GM18861 (cell line): ENCODE results near the gene SFT2D1.

Source experiments
- ATAC-seq: cut with Tn5 transposase; IDR thresholded peaks from one replicate; pipeline ENCODE4 v1.9.1; 2021; ENCODE audit not compliant: unreplicated experiment

SFT2D1 gene

DNA sequence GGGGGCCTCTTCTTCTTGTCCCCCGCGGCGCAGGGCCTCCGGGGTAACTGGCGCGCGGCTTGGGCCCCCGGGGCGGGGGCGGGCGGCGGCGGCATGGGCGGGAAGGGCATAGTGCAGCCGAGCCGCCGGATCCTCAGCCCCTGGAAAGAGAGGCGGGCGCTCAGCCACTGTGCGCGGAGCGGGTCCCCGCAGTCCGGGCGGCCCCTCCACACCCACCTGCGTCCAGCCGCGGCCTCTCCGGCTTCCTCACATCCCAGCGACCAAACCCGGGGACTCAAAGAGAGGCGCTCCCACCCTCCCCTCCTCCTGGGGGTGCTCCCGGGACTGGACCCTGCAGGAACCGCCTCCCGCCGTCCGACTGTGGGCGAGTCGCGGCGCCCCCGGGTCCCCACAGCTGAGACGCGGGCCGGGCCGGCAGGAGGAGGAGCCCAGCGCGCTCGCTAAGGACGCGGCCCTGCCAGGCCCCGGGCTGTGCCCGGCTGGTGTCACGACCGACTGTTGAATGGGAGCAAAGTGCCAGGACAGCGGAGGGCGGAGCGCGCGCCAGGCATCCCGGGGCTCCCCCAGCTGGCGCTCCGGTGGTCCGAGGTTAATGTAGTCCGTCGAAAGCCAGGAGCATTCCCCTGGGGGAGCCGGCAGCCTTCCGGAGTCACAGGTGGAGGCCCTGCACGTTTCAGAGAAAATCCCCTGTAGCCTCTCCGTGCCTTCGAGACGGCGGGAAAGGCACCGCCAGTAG lies 34.1 kb downstream of the SFT2D1 start, which contains the start of gene PRR18:
PRR18 (minus strand) TSS at position 360 of the 736 bp plus-strand sequence; CDS start at position 110, 250 bp downstream.
- ATAC-seq, result peak; percentile 49

DNA sequence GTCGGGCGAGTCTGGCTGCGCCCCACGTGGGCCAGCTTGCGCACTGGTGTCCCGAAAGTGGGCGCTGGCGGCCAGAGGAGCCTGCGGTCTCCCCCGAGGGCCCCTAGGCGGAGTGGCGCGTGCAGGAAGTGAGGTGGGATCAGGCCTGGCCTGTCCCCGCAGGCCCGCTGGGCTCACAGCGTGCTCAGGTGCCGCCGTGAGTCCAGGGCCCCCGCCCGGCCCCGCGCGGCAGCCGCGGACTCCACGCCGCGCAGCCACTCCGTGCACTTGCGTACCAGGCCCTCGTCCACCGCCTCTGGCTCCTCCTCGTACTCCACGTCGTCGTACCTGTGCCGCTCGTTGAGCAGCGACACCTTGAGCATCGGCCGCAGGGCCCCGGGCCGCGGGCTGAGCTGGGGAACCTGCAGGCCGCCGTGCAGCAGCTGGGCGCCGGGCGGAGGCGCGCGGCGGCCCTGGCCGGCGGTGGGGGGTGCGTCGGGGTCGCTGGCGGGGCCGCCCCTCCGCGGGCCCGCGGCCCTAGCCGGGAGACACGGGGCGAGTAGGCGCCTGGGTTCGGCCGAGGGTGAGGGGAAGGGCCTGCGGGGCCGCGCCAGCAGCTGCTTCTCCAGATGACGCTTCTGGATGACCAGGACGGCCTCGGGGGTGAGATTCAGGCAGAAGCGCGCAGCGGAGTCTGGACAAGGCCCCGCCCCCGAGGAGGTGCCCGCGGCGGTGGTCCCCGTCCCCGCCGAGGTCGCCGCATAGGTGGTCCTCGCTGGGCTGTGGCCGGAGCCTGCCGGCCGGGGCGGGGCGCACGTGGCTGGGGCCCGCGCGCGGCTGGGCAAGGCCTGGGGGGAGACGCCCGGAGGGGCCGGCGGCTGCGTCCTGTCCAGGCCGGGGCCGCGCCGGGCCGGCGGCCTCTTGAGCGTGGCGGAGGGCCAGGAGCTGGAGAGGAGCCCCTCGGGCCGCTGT lies 35.0 kb downstream of the SFT2D1 start:
- ATAC-seq, result no peak

DNA sequence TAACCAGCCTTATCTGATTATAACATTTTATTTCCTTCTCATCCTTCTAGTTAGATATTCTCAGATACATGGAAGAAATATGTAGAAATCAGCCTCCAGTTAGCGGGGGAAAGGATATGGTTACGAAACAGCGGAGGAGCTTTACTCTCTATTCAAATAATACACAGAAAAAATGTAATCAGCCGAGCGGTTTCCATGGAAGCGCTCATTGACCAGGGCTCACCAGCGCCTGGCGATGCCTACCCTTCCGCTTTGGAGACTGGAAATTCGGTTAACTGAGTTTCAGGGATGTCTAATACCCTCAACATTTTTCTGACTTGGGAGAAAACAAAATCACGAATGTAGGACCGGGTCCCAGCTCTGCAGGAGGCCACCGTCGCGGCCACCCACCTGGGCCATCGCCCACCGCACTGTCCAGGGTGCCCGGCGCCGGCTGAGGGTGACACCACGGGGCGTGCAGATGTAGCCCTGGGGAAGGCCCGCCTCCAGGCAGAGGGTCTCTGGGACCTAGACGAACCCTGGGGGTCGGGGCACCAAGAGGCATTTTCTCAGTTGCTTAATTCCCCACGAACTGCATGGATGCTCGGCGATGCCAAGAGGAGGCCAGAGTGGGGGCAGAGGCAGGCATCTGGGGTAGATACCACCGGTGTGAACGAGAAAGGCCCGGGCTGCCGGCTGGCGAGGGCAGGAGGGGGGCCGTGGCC lies 35.8 kb downstream of the SFT2D1 start:
- no peak for ATAC-seq

DNA sequence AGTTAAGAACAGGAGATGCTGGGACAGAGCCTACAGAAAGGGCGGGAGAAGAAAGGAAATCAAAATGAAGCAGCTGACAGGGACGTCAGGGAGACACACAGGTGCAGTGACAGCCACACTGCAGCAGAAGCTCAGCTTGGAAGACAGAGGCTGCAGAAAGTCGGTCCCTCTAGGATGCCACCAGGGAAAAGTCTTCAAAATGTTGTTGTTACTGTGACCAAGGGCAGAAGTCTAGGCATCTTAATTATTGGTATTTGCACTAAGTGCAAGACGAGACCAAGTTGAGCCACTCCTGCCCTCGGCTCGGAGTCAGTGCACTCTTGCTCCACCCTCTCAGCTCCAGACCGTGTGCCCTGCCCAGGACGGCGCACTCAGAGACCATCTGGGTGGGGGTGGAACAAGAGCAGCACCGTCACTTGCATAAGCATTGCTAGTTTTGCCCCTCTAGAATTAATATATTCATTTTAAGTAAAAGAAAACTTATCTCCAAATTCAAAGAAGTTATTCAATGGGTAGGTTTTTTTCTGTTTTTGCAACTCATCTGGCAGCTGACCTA lies 36.7 kb downstream of the SFT2D1 start:
- no peak for ATAC-seq

DNA sequence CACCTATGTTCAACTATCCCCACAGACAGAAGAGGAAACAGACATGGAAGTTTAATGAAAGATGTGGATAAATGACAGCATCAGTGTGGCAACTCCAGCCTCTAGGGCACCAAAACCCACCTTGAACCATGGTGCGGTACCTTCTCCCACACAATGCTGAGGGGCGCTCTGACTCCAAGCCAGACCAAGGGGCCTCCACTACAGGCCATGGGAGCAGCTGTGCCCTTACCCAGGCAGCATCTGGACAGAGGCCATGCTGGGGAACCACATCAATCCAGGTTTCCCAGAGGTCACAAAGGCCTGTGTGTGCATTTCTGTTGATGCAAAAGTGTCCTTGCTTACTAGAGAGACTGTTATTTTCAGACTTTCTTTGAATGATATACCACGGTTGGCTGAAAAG lies 38.2 kb downstream of the SFT2D1 start:
- ATAC-seq, result no peak

DNA sequence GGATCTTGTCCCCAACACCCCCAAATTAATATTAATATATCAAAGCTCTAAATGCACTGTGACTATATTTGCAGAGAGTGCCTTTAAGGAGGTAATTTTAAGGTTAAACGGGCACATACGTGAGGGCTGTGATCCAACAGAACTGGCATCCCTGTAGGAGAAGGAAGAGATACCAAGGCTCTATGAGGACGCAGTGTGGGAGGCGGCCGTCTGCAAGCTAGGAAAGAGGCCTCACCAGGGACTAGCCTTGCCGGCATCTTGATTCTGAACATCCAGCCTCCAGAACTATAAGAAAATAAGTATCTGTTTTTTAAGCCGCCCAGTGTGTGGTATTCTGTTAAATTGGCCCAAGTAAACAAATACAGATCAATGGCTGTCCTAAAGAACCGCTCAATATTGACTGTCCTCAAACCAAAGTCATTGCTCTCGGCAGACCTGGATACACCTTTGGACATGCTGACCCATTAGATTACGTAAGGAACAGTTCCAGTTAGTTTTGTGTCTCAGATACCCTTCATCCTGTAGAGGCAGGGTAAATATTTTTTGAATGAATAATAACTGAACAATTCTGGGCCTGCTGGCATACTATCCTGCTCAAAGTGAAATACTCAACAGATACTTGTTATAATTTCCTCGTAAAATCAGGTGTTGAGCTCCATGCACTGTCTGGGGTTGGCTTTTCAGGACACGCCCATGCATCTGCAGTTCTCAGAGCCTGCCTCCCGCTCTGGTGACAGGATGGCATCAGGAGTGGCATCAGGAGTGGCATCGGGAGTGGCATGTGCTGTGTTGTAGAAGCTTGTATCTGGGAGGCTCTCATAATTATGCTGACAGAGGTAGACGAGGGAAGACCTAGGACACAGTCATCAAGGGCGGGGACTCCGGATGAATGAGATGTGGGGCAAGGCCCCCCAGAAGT lies 40.5 kb downstream of the SFT2D1 start:
- ATAC-seq, result no peak

DNA sequence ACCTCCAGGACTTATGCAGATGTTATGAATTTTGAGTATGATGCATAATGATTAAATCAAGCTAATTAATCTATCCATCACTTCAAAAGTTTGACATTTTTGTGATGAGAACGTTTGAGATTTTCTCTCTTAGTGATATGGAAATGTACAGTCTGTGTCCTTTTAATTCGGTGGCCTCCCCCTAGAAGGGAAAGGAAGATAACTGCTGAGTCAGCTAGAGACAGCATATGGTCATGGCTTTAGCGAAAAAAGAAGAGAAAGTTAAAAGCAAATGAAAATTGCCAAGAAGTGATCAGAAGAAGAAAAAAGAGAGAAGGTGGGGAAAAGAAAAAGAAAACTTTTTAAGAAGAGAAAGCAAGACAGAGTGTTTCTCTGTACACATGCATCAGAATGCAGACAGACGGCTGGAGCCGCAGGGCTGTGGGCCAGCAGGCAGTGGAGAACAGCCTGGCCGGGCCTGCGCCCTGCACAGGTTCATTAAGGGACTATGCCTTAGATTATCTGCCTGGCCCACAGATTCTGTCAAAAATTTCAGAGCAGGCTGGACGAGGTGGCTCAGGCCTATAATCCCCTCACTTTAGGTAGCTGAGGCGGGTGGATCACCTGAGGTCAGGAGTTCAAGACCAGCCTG lies 41.9 kb downstream of the SFT2D1 start:
- no peak for ATAC-seq

DNA sequence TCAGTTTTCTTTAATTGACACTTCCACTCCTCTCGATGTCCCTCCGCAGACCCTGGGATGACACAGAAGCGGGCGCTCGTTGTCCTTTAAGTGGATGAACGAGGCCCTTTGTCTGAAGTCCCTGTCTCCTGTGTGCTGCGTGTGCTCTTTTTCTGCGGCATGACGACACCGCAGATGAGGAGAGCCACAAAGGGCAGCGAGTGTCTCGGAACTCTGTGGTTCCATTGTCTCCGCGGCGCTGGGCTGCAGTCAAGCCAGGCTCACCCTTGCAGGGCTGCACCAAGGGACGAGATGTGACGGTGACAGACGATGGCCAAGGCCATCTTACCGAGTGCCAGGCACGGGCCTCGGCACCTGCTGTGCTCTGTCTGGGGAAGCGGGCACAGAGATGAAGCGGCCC lies 44.7 kb downstream of the SFT2D1 start:
- no peak for ATAC-seq

DNA sequence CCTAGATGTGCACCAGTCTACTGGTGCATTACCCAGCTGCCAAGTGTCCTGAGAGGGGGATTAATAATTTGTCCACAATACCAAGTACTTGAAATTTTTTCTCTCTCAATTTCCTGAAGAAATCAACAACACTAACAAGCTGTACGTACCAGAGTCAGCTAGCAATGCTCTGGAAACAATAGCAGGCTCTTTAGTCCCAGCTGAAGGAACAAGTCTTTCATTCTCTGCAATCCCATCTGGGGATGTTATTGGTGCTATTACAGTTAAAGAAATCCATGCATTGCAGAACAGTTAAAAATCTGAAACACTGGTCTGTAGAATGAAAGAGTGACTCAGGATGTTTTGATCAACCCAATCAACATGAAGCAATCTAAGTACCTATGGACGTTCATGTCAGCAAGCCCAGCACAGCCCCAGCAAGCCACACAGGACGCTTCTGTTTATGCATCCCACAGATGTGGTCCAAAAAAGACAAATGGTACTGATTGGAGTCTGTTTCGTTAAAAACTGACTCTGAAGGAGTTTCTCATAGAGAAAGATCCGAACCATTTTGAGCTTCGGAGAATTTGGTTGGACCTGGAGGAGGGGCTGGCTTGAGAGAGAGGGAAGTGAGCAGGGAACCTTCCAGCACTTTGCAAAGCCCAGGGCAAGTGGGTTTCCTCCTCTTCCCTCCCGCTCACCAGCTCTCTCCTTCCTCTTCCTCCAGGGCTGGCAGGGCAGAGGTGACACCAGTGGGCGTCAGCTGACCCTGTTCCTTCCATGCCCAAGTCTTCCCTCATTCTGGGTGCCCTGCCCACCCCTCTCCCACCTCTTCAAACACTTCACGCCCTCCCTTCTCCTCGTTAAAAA lies 46.1 kb downstream of the SFT2D1 start:
- no peak for ATAC-seq

DNA sequence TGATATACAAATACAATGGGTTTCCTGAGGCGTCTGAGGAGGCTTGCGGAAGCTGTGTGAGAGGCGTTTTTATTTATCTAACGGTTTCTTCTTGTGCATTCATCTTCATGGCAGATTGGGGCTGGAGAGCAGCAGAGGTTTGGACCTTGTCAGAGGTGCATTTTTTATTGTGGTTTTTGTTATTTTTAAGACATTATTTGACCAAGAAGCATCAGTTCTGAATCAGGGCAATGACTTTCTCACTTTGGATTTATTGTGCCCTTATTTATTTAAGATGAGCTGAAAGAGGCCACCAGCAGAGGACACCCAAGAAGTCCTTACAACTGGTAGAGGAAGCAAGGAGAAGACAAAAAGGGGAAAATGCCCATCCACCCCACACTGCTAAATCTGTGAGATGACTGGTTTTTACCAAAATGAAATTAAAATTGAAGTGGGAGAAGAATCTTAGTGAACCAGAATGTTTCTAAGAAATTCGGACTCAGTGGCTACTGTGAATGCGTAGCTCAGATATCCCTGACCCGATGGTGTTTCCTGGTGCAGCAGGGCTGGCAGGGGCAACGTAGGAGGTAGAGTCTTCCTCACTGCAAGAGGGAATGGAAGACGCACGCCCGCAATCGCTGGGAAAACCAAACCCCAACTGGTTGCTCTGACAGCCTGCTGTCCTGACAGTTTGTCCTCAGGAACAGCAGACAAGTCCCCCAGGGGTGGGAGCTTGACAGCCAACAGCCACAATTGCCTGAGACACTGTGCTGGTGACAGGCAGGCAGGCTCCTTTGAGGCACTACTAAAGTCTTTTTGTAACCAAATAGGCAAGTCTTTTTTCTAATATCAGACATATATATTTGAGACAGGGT lies 48.4 kb downstream of the SFT2D1 start:
- ATAC-seq, result no peak

DNA sequence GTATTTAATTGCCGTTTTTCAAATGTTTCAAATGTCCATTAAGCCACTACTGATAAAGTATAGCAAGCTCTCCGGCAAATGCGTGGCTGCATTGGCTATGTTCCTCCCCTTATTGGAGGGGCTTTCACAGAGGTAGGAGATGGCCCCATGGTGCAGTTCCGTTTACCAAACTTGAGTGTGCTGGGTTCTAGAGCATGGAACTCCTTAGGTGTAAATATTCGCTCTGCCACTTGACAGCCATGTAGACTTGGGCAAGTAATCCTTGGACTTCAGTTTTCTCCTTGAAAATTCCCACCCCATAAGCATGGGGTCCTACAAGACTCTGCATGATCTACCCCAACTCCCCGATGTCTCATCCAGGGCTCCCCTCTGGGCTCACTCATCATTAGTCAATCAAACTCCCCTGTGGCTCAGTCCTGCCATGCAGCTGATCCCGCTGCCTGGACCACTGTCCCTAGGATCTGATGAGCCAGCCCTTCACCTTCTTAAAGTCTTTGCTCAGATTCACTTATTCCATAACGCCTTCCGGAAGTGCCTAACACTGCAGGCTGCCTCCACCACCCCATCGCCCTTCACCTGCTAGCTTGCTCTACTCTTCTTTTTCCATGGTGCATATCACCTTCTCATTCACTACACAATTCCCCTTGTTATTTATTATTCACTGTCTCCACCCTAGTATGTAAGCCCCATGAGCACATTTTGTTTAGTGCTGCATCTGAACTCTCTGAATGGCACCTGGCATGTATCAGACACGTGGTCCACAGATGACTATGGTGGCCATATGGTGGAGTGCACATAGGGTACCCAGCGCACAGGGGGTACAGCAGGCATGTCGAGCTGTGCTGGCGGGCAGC lies 52.9 kb downstream of the SFT2D1 start:
- ATAC-seq, result no peak

DNA sequence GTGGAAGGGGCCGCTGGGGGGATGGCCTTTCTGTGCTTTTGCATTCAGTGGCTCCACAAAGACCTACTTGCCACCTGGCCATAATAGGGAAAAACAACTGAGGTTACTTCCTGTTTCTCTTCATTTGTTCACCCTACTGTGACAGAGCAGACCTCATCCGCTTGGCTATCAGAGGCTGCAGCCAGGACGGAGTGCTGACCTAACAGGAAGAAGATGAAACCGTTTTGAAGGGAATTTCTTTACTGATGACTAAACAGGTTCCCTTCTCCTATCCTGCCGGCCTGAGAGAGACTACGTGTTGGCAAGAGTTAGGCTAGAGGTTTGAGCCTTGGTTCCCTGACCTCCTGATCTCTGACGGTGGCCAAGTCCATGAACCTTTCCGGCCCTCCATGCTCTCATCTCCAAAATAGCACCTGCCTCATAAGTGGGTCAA lies 55.5 kb downstream of the SFT2D1 start:
- ATAC-seq, result peak; percentile 95

DNA sequence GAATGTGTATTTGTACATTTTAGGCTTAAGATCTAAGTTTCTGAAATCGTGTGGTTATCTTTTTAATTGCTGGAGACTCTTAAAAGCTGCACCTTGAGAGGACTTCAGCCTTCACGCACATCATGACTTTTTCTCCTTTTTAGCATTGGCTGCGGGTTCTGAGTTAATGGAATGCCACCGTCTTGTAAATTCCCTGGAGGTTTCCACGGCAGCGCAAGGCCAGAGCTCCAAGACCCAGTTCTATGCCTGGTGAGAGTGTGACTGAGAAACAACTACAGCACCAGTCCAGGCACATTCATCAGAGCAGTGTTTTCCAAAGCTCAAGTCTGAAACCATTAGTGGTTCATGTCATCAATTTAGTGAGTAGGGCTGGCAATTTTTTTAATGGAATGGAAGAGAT lies 57.1 kb downstream of the SFT2D1 start:
- no peak for ATAC-seq

DNA sequence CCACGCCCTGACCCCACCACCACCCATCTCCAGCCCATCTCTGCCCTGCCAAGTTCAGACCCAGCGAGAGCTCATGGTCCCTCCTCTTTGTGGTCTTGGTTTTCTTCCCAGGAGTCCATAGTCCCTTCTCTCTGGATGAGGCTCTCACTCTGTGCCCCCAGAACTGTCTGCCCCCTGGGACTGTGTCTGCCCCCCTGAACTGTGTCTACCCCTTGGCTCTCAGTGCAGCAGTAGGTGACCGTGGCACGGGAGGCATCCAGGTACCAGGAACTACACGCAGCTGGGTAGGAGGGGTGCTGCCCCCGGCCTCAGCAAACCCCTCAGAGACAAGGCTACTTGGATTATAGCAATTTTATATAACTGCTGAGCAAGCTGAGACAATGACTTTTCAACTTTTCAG lies 57.7 kb downstream of the SFT2D1 start:
- ATAC-seq, result no peak

DNA sequence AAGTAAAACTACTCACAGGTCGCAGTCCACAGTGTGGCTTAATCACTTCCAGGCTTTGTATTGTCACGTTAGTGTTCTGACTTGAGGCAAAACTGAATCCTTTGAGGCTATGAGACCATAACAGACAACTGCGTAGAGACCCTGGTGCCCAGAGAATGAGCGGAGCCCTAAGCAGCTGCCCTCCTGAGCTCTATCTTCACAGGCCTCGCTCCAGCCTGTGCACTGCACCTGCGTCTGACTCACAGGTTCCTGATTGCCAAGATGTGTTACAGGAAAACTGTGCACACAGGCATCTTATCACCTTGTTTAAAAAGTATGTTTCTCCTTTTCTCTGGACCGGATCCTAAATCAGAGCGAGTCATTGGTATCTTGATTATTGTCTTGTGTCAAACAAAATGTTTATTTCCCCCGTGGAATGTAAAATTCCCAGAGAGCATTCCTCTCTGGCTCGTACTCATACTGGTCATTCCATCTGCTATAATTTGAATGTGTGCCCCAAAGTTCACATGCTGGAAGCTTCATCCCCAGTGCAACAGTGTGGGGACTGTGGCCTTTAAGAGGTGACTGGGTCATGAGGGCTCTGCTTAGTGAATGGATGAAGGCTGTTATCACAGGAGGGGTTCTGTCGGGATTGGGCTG lies 59.8 kb downstream of the SFT2D1 start:
- no peak for ATAC-seq

DNA sequence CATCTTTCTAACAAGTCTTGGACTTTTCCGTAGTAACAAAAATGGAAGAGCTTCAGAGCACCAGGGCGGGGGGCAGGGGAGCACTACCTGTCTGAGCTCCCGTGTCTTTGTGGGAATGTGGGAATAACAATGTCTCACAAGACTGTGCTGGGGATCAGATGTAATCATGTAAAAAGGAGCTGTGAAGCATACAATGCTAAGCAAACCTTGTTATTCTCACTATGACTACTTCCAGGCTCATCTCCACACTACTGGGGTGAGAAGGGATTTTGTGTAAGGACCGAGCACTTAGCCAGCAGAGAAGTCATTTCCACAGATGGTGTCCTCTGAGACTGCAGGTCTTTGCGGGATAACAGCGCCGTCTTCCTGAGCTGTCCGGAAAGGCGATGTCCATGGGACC lies 61.2 kb downstream of the SFT2D1 start:
- ATAC-seq, result peak; percentile 41

DNA sequence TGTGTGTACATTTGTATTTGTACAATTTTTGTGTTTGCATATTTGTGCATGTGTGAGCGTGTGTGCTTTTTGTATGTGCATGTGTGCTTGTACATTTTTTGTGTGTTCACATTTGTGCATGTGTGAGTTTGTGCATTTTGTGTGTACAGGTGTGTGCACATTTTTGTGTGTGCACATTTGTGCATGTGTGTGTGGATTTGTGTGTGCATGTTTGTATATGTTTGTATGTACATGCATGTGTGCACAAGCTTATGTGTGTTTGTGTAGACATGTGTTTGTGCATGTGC lies 63.0 kb downstream of the SFT2D1 start:
- ATAC-seq, result no peak
